WTC11 (cell line): ENCODE measurements around the gene ASIC1. TPM values are rescaled to one million over a fixed set of nuclear protein-coding genes. Genes with fewer than 3 reads are reported as not detected.

Experiments used
- ATAC-seq: fragments of 200-7000 bp; cut with Tn5 transposase; 2 replicates; pipeline ENCODE4 v1.10.0; 2021; ENCODE audit warnings: mild to moderate bottlenecking, moderate library complexity
- CTCF ChIA-PET: fragments of 300-600 bp; sonication (Branson Sonifier 250); formaldehyde crosslinking; loops from one replicate; lab custom pipeline; 2021; ENCODE audit warnings: antibody characterized with exemption; lab: Charles Lee
- POLR2A ChIA-PET: fragments of 350-600 bp; sonication (Branson Sonifier 250); formaldehyde crosslinking; loops from one replicate; lab custom pipeline; 2021; ENCODE audit warnings: antibody characterized with exemption; lab: Charles Lee
- DNase-seq: peaks from one replicate; pipeline ENCODE4 v3.0.0; 2021; ENCODE audit warnings: low spot score
- H3K27ac Mint-ChIP-seq: 2 replicates; pipeline ENCODE4 v1.8.0; 2021; ENCODE audit warnings: mixed read lengths
- H3K27me3 Mint-ChIP-seq: 2 replicates; pipeline ENCODE4 v1.8.0; 2021; ENCODE audit warnings: low read depth, mild to moderate bottlenecking, moderate library complexity, mixed read lengths
- H3K36me3 Mint-ChIP-seq: 2 replicates; pipeline ENCODE4 v1.8.0; 2021; ENCODE audit warnings: mixed read lengths
- H3K4me1 Mint-ChIP-seq: 2 replicates; pipeline ENCODE4 v1.8.0; 2022; ENCODE audit warnings: mixed read lengths
- H3K4me3 Mint-ChIP-seq: 2 replicates; pipeline ENCODE4 v1.8.0; 2021; ENCODE audit warnings: mild to moderate bottlenecking, moderate library complexity, mixed read lengths
- H3K9me3 Mint-ChIP-seq: 2 replicates; pipeline ENCODE4 v1.8.0; 2021; ENCODE audit warnings: mixed read lengths
- ATF3 ChIP-seq: sonication (generic); formaldehyde crosslinking; conservative IDR thresholded peaks from 2 replicates; pipeline ENCODE4 v1.8.1; 2022; ENCODE audit warnings: mild to moderate bottlenecking, missing genetic modification reagents
- E2F4 ChIP-seq: sonication (generic); formaldehyde crosslinking; IDR thresholded peaks from 2 replicates; pipeline ENCODE4 v1.8.1; 2022; ENCODE audit warnings: low read depth, mild to moderate bottlenecking, moderate library complexity, missing genetic modification reagents, borderline replicate concordance
- MAX ChIP-seq: sonication (generic); formaldehyde crosslinking; IDR thresholded peaks from 2 replicates; pipeline ENCODE4 v1.8.0; 2022; ENCODE audit warnings: mild to moderate bottlenecking, missing genetic modification reagents
- OVOL2 ChIP-seq: fragments of 250-450 bp; sonication (Bioruptor Pico); IDR thresholded peaks from 2 replicates; pipeline ENCODE4 v1.9.0; 2021; ENCODE audit warnings: mild to moderate bottlenecking, borderline replicate concordance
- RELA ChIP-seq: sonication (generic); formaldehyde crosslinking; IDR thresholded peaks from 2 replicates; pipeline ENCODE4 v1.8.1; 2022; ENCODE audit warnings: missing genetic modification reagents, mild to moderate bottlenecking, borderline replicate concordance
- SMAD4 ChIP-seq: sonication (generic); formaldehyde crosslinking; IDR thresholded peaks from 2 replicates; pipeline ENCODE4 v1.8.0; 2022; ENCODE audit warnings: mild to moderate bottlenecking, missing genetic modification reagents
- TEAD4 ChIP-seq: sonication (generic); formaldehyde crosslinking; IDR thresholded peaks from 2 replicates; pipeline ENCODE4 v1.8.0; 2022; ENCODE audit warnings: mild to moderate bottlenecking, missing genetic modification reagents
- ZNF138 ChIP-seq: sonication (generic); formaldehyde crosslinking; conservative IDR thresholded peaks from 2 replicates; pipeline ENCODE4 v1.8.1; 2022; ENCODE audit warnings: mild to moderate bottlenecking, moderate library complexity, missing genetic modification reagents
- ZNF281 ChIP-seq: sonication (generic); formaldehyde crosslinking; IDR thresholded peaks from 2 replicates; pipeline ENCODE4 v1.8.0; 2023; ENCODE audit warnings: mild to moderate bottlenecking, missing genetic modification reagents
- ZNF317 ChIP-seq: sonication (generic); formaldehyde crosslinking; IDR thresholded peaks from 2 replicates; pipeline ENCODE4 v1.8.1; 2023; ENCODE audit warnings: low read depth, mild to moderate bottlenecking, moderate library complexity, missing genetic modification reagents, borderline replicate concordance
- ZNF532 ChIP-seq: fragments of 250-450 bp; sonication (Bioruptor Pico); IDR thresholded peaks from 2 replicates; pipeline ENCODE4 v1.9.0; 2021; ENCODE audit warnings: mild to moderate bottlenecking, borderline replicate concordance
- ZSCAN18 ChIP-seq: fragments of 250-450 bp; sonication (Bioruptor Pico); IDR thresholded peaks from 2 replicates; pipeline ENCODE4 v2.1.2; 2022; ENCODE audit warnings: mild to moderate bottlenecking, moderate library complexity
- total RNA-seq: library from RNA; stranded (reverse); gene quantifications from 3 replicates; pipeline ENCODE4 v1.2.3, GENCODE V29; 2021
- TF ChIP-seq, protein P1 (sequence below): sonication (generic); formaldehyde crosslinking; conservative IDR thresholded peaks from 2 replicates; pipeline ENCODE4 v1.8.1; 2023; ENCODE audit warnings: mild to moderate bottlenecking, low read depth, missing genetic modification reagents, moderate library complexity
- TF ChIP-seq, protein P2 (sequence below): fragments of 250-450 bp; sonication (Bioruptor Pico); IDR thresholded peaks from 2 replicates; pipeline ENCODE4 v1.9.0; 2021; ENCODE audit warnings: mild to moderate bottlenecking
- TF ChIP-seq, protein P3 (sequence below): sonication (generic); formaldehyde crosslinking; IDR thresholded peaks from 2 replicates; pipeline ENCODE4 v1.8.1; 2023; ENCODE audit warnings: mild to moderate bottlenecking, missing genetic modification reagents
- TF ChIP-seq, protein P4 (sequence below): sonication (generic); formaldehyde crosslinking; IDR thresholded peaks from 2 replicates; pipeline ENCODE4 v1.8.1; 2023; ENCODE audit warnings: mild to moderate bottlenecking, moderate library complexity, missing genetic modification reagents
- TF ChIP-seq, protein P5 (sequence below): fragments of 250-450 bp; sonication (Bioruptor Pico); conservative IDR thresholded peaks from 2 replicates; pipeline ENCODE4 v1.9.0; 2021; ENCODE audit warnings: mild to moderate bottlenecking

ASIC1 gene
- total RNA-seq, 1 experiment from 2014 or later = 4.9 TPM

DNA sequence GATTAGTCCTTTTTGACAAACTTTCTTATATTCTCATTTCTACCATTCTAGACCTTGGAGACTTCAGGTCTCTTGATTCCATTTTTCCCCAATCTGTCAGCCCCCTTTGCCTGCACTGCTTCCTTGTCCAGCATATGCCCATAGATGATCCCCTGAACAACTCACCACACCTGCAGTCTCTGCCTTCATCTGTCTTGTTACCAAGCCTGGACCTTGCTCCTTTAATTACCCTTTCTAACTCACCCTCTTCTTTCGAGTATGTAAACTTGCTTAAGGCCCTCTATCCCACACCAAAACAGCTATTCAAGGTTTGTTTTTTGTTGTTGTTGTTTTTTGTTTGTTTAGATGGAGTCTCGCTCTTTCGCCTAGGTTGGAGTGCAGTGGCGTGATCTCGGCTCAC lies 64.2 kb downstream of the ASIC1 start:
- CTCF ChIA-PET = interaction anchor here (2.3 kb wide), 1 partner anchor 10 kb away, joined by 22 read pairs; the partner anchor contains the start of gene COX14
- TF ChIP-seq ZNF281 (CRISPR knock-in tag) (no peak), OVOL2 (CRISPR knock-in tag) (no peak), ZNF317 (CRISPR knock-in tag) (no peak), TEAD4 (CRISPR knock-in tag) (no peak), ZNF532 (CRISPR knock-in tag) (no peak), RELA (no peak), E2F4 (CRISPR knock-in tag) (no peak), ATF3 (CRISPR knock-in tag) (no peak), SMAD4 (CRISPR knock-in tag) (no peak), ZSCAN18 (CRISPR knock-in tag) (no peak), ZNF138 (no peak), MAX (CRISPR knock-in tag) (no peak)
- TF ChIP-seq, protein P1, sequence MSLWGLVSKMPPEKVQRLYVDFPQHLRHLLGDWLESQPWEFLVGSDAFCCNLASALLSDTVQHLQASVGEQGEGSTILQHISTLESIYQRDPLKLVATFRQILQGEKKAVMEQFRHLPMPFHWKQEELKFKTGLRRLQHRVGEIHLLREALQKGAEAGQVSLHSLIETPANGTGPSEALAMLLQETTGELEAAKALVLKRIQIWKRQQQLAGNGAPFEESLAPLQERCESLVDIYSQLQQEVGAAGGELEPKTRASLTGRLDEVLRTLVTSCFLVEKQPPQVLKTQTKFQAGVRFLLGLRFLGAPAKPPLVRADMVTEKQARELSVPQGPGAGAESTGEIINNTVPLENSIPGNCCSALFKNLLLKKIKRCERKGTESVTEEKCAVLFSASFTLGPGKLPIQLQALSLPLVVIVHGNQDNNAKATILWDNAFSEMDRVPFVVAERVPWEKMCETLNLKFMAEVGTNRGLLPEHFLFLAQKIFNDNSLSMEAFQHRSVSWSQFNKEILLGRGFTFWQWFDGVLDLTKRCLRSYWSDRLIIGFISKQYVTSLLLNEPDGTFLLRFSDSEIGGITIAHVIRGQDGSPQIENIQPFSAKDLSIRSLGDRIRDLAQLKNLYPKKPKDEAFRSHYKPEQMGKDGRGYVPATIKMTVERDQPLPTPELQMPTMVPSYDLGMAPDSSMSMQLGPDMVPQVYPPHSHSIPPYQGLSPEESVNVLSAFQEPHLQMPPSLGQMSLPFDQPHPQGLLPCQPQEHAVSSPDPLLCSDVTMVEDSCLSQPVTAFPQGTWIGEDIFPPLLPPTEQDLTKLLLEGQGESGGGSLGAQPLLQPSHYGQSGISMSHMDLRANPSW (CRISPR knock-in tag) = no peak
- TF ChIP-seq, protein P2, sequence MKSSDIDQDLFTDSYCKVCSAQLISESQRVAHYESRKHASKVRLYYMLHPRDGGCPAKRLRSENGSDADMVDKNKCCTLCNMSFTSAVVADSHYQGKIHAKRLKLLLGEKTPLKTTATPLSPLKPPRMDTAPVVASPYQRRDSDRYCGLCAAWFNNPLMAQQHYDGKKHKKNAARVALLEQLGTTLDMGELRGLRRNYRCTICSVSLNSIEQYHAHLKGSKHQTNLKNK (CRISPR knock-in tag) = no peak
- TF ChIP-seq, protein P3, sequence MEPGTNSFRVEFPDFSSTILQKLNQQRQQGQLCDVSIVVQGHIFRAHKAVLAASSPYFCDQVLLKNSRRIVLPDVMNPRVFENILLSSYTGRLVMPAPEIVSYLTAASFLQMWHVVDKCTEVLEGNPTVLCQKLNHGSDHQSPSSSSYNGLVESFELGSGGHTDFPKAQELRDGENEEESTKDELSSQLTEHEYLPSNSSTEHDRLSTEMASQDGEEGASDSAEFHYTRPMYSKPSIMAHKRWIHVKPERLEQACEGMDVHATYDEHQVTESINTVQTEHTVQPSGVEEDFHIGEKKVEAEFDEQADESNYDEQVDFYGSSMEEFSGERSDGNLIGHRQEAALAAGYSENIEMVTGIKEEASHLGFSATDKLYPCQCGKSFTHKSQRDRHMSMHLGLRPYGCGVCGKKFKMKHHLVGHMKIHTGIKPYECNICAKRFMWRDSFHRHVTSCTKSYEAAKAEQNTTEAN (CRISPR knock-in tag) = no peak
- TF ChIP-seq, protein P4, sequence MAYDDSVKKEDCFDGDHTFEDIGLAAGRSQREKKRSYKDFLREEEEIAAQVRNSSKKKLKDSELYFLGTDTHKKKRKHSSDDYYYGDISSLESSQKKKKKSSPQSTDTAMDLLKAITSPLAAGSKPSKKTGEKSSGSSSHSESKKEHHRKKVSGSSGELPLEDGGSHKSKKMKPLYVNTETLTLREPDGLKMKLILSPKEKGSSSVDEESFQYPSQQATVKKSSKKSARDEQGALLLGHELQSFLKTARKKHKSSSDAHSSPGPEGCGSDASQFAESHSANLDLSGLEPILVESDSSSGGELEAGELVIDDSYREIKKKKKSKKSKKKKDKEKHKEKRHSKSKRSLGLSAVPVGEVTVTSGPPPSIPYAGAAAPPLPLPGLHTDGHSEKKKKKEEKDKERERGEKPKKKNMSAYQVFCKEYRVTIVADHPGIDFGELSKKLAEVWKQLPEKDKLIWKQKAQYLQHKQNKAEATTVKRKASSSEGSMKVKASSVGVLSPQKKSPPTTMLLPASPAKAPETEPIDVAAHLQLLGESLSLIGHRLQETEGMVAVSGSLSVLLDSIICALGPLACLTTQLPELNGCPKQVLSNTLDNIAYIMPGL (CRISPR knock-in tag) = no peak
- TF ChIP-seq, protein P5, sequence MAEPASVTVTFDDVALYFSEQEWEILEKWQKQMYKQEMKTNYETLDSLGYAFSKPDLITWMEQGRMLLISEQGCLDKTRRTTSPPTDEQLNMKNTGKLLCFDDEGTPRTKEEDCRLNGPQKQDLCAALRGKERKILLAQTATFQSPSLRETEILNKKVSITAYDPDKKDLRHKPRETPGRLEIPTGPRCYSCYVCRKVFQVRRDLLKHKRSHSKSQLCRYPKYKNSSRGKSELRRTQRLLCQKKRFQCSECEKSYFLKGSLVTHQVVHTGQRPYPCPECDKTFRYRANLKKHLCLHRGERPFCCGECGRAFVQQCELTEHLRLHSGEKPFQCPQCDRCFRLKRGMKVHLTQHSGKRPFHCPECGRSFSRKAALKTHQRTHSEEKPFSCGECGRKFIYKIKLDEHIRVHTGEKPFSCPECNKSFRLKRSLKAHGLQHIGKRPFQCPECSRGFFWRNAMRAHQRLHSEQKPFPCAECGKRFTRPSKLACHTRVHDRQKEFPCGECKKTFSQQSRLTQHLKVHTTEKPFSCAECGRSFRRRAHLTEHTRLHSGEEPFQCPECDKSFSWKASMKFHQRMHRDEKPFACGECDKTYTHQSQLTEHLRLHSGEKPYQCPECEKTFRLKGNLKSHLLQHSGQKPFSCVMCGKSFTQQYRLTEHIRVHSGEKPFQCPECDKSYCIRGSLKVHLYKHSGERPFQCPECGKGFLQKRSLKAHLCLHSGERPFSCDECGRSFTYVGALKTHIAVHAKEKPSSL (CRISPR knock-in tag) = no peak
- Mint-ChIP-seq H3K9me3 (no peaks in the 10 kb centered on the region), H3K4me1 (no peaks in the 10 kb centered on the region), H3K27ac (no peak overlapping the region), H3K27me3 (no peaks in the 10 kb centered on the region), H3K4me3 (no peak overlapping the region), H3K36me3 (no peaks in the 10 kb centered on the region)
- POLR2A ChIA-PET = interaction anchor here (1.7 kb wide), 1 partner anchor 10 kb away, joined by 4 read pairs; the partner anchor contains the start of gene COX14
- ATAC-seq = no peak
- no peak for DNase-seq
